GM11168 (cell line): ENCODE data around the gene ZNF783.
"Not testable (repeated sequence)": the region's sequence is repeated elsewhere in the genome, so short reads cannot be mapped to it uniquely, and the experiment has no call there.

Experiments used
- in situ Hi-C: fragments of 300-500 bp; cut with MboI; formaldehyde crosslinking; loops from one replicate; pipeline ENCODE4 v1.12.0; 2022; ENCODE audit warnings: low sequenced_read_pairs; ENCODE audit not compliant: unreplicated experiment

ZNF783 gene

GRCh38 chr7:149295481-149295850 is 33.5 kb downstream of the ZNF783 start:
- in situ Hi-C loops: no loop called here

DNA sequence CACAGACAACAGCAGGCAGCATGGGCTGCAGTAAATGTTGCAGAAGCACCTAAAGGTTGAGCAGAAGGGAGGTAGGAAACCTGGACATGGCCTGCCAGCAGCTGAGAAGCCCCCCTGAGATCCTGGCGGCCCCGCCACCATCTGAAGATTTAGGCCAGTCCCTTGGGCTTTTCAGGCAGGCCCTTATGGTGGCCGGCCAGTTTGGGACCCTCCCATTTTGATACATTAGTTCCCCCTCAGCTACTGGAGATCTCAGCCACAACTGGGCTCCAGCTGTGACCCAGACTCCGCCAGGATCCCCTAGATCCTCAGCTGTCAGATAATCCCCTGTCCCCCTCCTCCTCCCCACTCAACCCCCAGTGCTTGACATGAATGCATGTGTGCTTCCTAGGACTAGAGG is 34.4 kb downstream of the ZNF783 start:
- in situ Hi-C loops: no loop called here

DNA sequence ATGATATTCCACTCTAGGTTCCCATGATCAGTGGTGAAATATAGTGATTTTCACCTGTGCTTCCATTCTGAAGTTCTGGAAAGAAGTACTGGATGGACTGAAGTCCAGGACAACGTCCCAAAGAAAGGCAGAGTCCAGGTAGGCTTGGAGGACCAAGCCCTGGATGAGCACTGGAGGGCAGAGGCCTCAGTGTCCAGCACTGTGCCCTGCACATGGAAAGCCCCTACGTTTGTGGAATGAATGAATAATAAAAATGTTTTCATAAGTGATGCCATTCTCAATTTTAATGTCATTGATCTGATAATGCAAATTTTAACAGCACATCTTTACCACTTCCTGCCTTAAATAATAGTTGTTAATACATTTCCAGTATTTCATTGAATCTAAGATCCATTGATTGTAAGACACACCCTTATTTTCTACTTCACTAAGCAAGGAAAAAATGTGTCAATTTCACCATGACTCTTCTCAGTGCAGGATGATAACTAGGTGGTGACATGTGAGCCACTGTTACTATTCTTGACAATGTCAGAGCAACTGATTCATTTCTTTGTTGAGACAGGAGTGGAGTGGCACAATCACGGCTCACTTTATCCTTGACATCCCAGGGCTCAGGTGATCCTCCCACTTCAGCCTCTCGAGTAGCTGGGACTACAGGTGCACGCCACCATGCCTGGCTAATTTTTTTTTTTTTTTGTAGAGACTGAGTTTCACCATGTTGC is 35.2 kb downstream of the ZNF783 start:
- in situ Hi-C loops: no loop called here

- in situ Hi-C loops: no loop called here
Observed at GRCh38 chr7:149300620-149301285, 38.8 kb downstream of the ZNF783 start.

- in situ Hi-C loops: no loop called here
Observed at GRCh38 chr7:149302222-149302621, 40.2 kb downstream of the ZNF783 start.

DNA sequence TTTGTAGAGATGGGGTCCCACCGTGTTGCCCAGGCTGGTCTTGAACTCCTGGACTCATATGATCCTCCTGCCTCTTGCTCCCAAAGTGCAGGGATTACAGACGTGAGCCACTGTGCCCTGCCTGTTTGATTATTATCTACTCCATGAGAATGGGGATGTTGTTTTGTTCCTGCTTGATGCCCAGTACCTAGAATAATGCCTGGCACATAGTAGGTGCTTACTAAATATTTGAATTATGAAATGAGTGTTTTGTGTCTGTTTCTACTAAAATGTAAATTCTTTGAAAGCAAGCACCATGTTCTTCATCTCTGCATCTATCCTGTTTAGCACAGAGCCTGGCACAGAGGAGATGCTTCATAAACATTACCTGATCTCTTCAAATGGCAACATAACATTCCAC is 40.9 kb downstream of the ZNF783 start:
- in situ Hi-C loops: no loop called here

GRCh38 chr7:149304006-149304405 is 42.0 kb downstream of the ZNF783 start:
- in situ Hi-C loops: no loop called here

- in situ Hi-C loops: no loop called here
Observed at GRCh38 chr7:149306854-149307253, 44.9 kb downstream of the ZNF783 start.

DNA sequence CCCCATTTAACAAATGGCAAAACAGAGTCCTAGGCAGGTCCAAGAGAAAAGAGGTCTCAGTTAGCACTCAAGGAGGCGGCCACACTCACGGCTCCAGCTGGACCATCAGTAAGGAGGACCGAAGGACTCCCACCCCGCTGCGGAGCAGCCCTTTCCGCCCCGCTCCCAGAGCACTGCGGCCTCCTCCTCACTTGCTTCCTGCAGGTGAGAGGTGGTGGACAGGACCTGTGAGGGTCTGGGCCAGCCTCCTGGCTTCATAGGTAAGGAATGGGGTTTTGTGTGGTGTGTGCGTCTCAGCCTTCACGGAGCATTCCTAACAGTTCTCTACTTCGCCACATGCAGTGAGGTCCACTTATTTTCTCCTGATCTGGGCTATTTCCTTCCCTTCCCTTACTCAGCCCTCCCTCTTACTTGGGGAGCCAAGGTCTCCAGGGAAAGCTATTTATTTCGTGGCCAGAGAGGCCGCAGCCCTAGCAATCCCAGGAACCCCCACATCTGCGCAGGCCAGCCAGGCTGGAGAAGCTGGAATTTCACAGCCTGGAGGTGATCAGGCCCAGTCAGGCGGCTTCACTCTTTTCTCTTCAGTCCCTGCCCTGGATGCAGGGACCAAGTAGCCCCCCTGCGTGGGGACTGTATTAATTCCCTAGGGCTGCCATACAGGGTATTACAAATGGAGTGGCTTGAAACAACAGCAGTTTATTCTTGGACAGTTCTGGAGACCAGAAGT is 45.9 kb downstream of the ZNF783 start:
- in situ Hi-C loops: no loop called here

- in situ Hi-C loops: no loop called here
Observed at GRCh38 chr7:149310113-149310836, 48.3 kb downstream of the ZNF783 start.

DNA sequence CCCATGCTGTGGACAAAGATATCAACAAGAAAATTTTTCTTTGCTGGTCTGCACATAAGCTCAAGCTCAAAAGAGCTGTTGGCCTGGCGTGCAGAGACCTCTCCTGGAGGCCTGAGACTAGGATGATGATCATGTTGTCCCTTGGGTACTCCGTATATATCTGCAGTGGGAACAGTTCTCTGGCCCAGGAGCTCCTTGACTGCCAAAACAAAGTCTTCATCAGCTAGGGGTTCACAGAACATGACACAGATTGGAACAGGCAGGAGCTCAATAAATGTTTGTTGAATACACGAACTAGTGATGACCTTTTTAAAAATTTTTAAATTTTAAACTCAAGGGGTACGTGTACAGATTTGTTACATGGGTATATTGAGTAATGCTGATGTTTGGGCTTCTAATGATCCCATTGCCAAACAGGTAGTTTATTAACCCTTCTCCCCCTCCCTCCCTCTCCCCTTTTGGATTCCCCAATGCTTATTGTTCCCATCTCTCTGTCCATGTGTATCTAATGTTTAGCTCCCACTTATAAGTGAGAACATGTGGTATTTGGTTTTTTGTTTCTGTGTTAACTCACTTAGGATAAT is 49.1 kb downstream of the ZNF783 start:
- in situ Hi-C loops: no loop called here

DNA sequence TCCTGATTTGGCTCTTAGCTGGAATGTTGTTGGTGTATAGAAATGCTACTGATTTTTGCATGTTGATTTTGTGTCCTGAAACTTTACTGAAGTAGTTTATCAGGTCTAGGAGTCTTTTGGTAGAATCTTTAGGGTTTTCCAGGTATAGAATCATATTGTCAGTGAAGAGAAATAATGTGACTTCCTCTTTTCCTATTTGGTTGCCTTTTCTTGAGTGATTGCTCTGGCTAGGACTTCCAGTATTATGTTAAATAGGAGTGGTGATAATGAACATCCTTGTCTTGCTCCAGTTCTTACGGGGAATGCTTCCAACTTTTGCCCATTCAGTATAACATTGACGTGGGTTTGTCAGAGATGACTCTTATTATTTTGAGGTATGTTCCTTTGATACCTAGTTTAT is 52.0 kb downstream of the ZNF783 start:
- in situ Hi-C loops: no loop called here

GRCh38 chr7:149316606-149317005 is 54.6 kb downstream of the ZNF783 start:
- in situ Hi-C loops: no loop called here

DNA sequence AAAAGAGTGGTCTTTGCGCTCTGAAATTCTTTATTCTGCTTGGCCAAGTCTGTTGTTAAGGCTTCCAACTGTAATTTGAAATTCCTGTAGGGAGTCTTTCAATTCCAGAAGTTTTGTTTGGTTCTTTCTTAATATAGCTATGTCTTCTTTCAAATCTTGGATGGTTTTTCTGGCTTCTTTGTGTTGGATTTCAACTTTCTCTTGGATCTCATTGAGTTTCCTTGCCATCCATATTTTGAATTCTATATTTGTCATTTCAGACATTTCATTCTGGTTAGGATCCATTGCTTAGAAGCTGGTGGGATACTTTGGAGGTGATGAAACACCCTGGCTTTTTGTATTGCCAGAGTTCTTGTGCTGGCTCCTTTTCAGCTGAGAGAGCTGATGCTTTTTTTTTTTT is 55.5 kb downstream of the ZNF783 start:
- in situ Hi-C loops: no loop called here

DNA sequence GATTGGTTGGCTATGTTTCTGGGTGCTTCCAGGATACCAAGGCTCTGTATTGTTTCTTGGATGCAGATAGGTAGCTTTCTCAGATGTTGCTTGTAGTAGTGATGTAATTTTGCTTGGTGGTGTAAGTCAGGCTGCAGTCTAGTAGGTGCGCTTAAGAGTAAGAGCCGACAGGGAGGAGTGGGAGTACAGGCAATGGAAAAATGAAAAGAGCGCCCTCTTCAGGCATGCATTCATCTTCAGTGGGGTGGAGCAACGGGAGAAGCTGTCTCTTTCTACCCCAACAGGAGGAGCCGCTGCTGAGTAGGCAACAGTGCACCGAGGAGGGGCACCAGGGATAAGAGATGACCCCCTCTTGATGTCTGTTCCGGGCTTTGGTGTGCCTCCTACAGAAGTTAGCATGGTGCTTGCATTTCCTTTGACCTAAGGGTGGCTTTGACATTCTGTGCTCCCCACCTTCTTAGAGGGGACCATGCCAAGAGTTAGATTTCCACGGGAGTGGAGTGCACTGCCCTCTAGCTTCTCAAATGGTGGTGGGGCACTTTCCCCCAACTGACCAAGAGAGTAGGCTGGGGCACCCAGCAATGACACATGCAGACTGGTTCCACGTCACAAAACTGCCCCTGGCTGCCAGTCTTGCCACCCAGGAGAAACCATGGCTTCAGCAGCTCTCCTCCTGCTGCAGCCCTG is 56.1 kb downstream of the ZNF783 start:
- in situ Hi-C loops: no loop called here

DNA sequence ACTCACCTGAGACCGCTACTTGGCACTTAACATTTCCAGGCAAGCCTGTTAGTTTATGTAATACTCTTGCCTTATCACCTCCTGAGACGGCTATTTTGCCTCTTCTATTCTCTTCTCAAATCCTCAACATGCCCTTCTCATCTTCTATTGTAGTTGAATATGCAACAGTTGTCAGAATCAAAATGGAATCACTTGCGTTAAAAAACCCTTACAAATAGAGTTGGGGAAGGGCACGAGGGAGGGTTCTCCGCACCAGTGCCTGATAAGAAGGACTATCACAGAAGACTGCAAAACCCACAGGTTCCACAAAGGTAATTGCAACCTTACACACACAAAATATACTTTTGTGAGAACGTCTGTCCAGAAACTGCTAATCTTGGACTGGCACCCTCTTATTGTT is 57.4 kb downstream of the ZNF783 start:
- in situ Hi-C loops: no loop called here

- in situ Hi-C loops: no loop called here
Observed at GRCh38 chr7:149320313-149321124, 58.5 kb downstream of the ZNF783 start.

DNA sequence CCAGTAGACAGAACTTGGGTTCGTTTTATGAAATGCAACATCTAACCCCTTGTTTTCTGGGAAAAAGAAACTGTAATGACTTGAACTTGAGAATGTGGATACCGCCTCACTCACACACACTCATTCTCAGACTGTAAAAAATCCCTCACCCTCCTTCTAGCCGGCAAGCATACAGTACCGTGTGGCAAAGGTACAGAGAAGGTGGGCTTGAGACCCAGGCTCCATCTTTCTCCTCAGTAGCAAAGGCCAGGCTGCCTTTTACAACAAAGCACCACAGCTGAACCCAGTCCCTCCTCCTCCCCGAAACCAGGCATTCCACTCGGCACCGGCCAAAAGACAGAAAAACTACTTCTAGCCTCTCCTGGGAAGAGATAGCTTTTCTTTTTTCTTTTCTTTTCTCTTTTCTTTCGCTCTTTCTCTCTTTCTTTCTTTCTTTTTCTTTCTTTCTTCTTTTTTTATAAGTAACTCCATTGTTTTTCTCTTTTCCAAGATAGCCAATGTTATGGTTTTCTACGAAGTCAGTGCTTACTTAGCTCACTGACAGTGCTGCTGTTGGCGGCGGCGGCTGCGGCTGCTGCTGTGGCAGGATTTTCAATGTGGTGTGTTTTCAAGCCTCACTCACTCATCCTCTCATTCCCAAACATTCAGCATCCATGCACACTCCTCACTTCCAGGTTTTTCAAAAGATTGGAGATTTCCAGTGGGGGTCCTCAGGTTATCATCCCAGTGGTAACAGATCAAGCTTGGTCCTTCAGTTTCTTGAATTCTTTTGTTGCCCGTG is 59.3 kb downstream of the ZNF783 start:
- in situ Hi-C loops: not testable (repeated sequence)
